OCI-LY3 (cell line): ENCODE data around the gene ATG4B.

ENCODE experiments used
- EZH2phosphoT487 ChIP-seq: fragments of 200-600 bp; shearing (Covaris generic); IDR thresholded peaks from 2 replicates; pipeline ENCODE4 v1.6.1; 2018; ENCODE audit warnings: antibody characterized with exemption, mixed run types, low read depth
- TF ChIP-seq, protein P1 (sequence below): fragments of 200-600, 300-600 bp; sonication (generic); IDR thresholded peaks from 2 replicates; pipeline ENCODE4 v1.5.1; 2014; ENCODE audit warnings: antibody characterized with exemption, low read length, low read depth

DNA sequence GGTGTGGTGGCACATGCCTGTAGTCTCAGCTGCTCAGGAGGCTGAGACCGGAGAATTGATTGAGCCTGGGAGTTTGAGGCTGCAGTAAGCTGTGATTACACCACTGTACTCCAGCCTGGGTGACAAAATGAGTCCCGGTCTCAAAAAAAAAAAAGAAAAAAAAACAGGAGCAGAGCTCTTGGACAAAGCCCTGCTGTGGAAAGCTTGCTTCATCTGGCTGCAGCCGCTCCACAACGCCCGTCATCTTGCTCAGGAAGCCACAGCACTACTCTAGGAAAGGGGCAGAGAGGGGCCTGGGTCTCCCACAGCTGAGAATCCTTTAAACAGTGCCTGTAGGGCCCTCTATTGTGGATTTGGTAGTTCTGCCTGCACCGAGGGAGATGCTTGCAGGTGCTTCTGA lies 11.0 kb downstream of the ATG4B start:
- TF ChIP-seq, protein P1, sequence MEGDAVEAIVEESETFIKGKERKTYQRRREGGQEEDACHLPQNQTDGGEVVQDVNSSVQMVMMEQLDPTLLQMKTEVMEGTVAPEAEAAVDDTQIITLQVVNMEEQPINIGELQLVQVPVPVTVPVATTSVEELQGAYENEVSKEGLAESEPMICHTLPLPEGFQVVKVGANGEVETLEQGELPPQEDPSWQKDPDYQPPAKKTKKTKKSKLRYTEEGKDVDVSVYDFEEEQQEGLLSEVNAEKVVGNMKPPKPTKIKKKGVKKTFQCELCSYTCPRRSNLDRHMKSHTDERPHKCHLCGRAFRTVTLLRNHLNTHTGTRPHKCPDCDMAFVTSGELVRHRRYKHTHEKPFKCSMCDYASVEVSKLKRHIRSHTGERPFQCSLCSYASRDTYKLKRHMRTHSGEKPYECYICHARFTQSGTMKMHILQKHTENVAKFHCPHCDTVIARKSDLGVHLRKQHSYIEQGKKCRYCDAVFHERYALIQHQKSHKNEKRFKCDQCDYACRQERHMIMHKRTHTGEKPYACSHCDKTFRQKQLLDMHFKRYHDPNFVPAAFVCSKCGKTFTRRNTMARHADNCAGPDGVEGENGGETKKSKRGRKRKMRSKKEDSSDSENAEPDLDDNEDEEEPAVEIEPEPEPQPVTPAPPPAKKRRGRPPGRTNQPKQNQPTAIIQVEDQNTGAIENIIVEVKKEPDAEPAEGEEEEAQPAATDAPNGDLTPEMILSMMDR, result no peak
- TF ChIP-seq EZH2phosphoT487, result no peak
